Naive thymus-derived CD4-positive, alpha-beta T cell (primary cell): ENCODE measurements around the gene GOLGA8A. TPM values are rescaled to one million over a fixed set of nuclear protein-coding genes. Genes with fewer than 3 reads are reported as not detected.
"Not testable (repeated sequence)": the region's sequence is repeated elsewhere in the genome, so short reads cannot be mapped to it uniquely, and the experiment has no call there.

Experiments
- ATAC-seq: fragments of 150-1000 bp; cut with Tn5 transposase; 2 replicates; pipeline ENCODE4 v1.10.0; 2021; ENCODE audit warnings: mild to moderate bottlenecking, moderate library complexity
- CTCF ChIA-PET: fragments of 350-600 bp; sonication (Branson Sonifier 250); formaldehyde crosslinking; loops from one replicate; lab custom pipeline; 2021; ENCODE audit warnings: antibody characterized with exemption; lab: Charles Lee
- POLR2A ChIA-PET: fragments of 350-600 bp; sonication (Branson Sonifier 250); formaldehyde crosslinking; loops from one replicate; lab custom pipeline; 2021; ENCODE audit warnings: antibody characterized with exemption, inconsistent platforms; lab: Charles Lee
- DNase-seq, 9 donors: peaks; one replicate each; pipeline versions ENCODE4 v3.0.0 to v3.0.0-alpha.2; 2020 to 2022; ENCODE audit warnings: mixed read lengths in 1 of 9
- H3K27ac ChIP-seq: one replicate; pipeline ENCODE4 v1.7.0; 2013; ENCODE audit warnings: mild to moderate bottlenecking, low read depth, low read length, moderate library complexity
- H3K27me3 ChIP-seq, 2 donors: one replicate each; pipeline ENCODE4 v1.7.0; 2013; ENCODE audit warnings: low read length in 2 of 2, mild to moderate bottlenecking in 2 of 2, moderate library complexity in 2 of 2; ENCODE audit not compliant: control insufficient read depth in 2 of 2, insufficient read depth in 2 of 2
- H3K36me3 ChIP-seq, 3 experiments: 1 replicate in 2 of 3; 2 replicates in 1 of 3; pipeline ENCODE4 v1.7.0; 2013; ENCODE audit warnings: low read length in 3 of 3, mild to moderate bottlenecking in 3 of 3, moderate library complexity in 1 of 3; ENCODE audit not compliant: insufficient read depth in 3 of 3, control insufficient read depth in 2 of 3
- H3K4me1 ChIP-seq, 2 donors: one replicate each; pipeline ENCODE4 v1.7.0; 2013; ENCODE audit warnings: low read length in 2 of 2, mild to moderate bottlenecking in 2 of 2, moderate library complexity in 1 of 2; ENCODE audit not compliant: control insufficient read depth in 2 of 2, insufficient read depth in 2 of 2
- H3K4me3 ChIP-seq: 2 replicates; pipeline ENCODE4 v1.7.0; 2013; ENCODE audit warnings: mild to moderate bottlenecking, low read length
- H3K9me3 ChIP-seq, 3 experiments: 1 replicate in 2 of 3; 2 replicates in 1 of 3; pipeline ENCODE4 v1.7.0; 2013; ENCODE audit warnings: low read length in 3 of 3; ENCODE audit not compliant: control insufficient read depth in 2 of 3
- H3K27ac Mint-ChIP-seq, 9 donors: one replicate each; pipeline ENCODE4 v1.8.0; 2020 to 2022; ENCODE audit warnings: mixed read lengths in 9 of 9, mild to moderate bottlenecking in 8 of 9, moderate library complexity in 5 of 9, inconsistent platforms in 2 of 9
- H3K27me3 Mint-ChIP-seq, 5 donors: one replicate each; pipeline ENCODE4 v1.8.0; 2021 to 2022; ENCODE audit warnings: mixed read lengths in 5 of 5, mild to moderate bottlenecking in 1 of 5
- H3K36me3 Mint-ChIP-seq, 5 donors: one replicate each; pipeline ENCODE4 v1.8.0; 2020 to 2022; ENCODE audit warnings: mixed read lengths in 5 of 5, mild to moderate bottlenecking in 3 of 5, inconsistent platforms in 1 of 5
- H3K4me1 Mint-ChIP-seq, 7 donors: one replicate each; pipeline ENCODE4 v1.8.0; 2020 to 2022; ENCODE audit warnings: mixed read lengths in 7 of 7, mild to moderate bottlenecking in 3 of 7, inconsistent platforms in 1 of 7
- H3K4me3 Mint-ChIP-seq, 10 donors: one replicate each; pipeline ENCODE4 v1.8.0; 2020 to 2022; ENCODE audit warnings: mild to moderate bottlenecking in 10 of 10, mixed read lengths in 10 of 10, moderate library complexity in 6 of 10, inconsistent platforms in 2 of 10
- H3K9me3 Mint-ChIP-seq, 11 donors: one replicate each; pipeline ENCODE4 v1.8.0; 2020 to 2022; ENCODE audit warnings: mixed read lengths in 11 of 11, mild to moderate bottlenecking in 4 of 11, inconsistent platforms in 1 of 11, moderate library complexity in 1 of 11
- intact Hi-C, 2 donors: fragments of 100-400 bp; cut with micrococcal nuclease; formaldehyde crosslinking; loops; one replicate each; pipeline ENCODE4 v1.15.1; 2023
- polyA plus RNA-seq, 2 donors: library from polyadenylated mRNA; unstranded; fragments of 300-500 nt; fragmentation: Illumina TruSeq; gene quantifications; one replicate each; pipeline ENCODE4 v1.2.3, GENCODE V29; 2021
- total RNA-seq, 6 experiments: library from RNA in 5 of 6; stranded (reverse) in 5 of 6; gene quantifications; 1 replicate in 5 of 6; 2 replicates in 1 of 6; pipeline ENCODE4 v1.2.3 and lab custom pipeline; 2021 to 2026

Gene GOLGA8A
- total and polyA plus RNA-seq, 7 experiments from 2014 or later, result 3.0 to 361 (median 150) TPM

- Histone ChIP-seq H3K9me3 (no peaks in the 10 kb centered on the region), H3K4me1 (peaks cover 6 to 12% of the 10 kb centered on the region in 2 donors), H3K4me3 (peak overlapping the region; percentile 51), H3K27ac (peak overlapping the region; percentile 60), H3K27me3 (no peaks in the 10 kb centered on the region), H3K36me3 (peaks cover 0 to 7% (median 0%) of the 10 kb centered on the region in 3 experiments)
- DNase-seq (peak in 6 of 9 donors; percentile 16 to 57 (median 32)), ATAC-seq (peak; percentile 49)
- Mint-ChIP-seq H3K4me1 (peaks cover 3 to 42% (median 21%) of the 10 kb centered on the region in 7 donors), H3K4me3 (peak overlapping the region in 9 of 10 donors; percentile 77 to 94 (median 88)), H3K27ac (peak overlapping the region in 6 of 9 donors; percentile 66 to 95 (median 78)), H3K27me3 (peaks cover 0 to 10% (median 0%) of the 10 kb centered on the region in 5 donors), H3K36me3 (peaks cover 3 to 22% (median 5%) of the 10 kb centered on the region in 5 donors), H3K9me3 (no peaks in the 10 kb centered on the region)
- intact Hi-C loops, result loop anchor here (1.0 to 10.0 kb wide), 5 partner anchors 92 to 552 kb away; partner anchors contain the start of genes EMC4 (in 1 of the 2), NOP10 (in 1 of the 2), NUTM1 (in 1 of the 2) and ZNF770 (in 1 of the 2)
- CTCF ChIA-PET, result no interaction called here
- POLR2A ChIA-PET, result no interaction called here
Measured at GRCh38 chr15:34436126-34436955, 1.3 kb downstream of the GOLGA8A start.

GRCh38 chr15:34435658-34436057, 1.9 kb downstream of the GOLGA8A start:
- ATAC-seq, result no peak
- Mint-ChIP-seq H3K4me1 (peaks cover 3 to 44% (median 21%) of the 10 kb centered on the region in 7 donors), H3K27ac (peak overlapping the region in 3 of 9 donors; percentile 77 to 95 (median 78))

GRCh38 chr15:34434627-34435305, 2.8 kb downstream of the GOLGA8A start:
- Histone ChIP-seq H3K4me1 (peaks cover 6 to 12% of the 10 kb centered on the region in 2 donors), H3K4me3 (no peak overlapping the region), H3K27me3 (no peaks in the 10 kb centered on the region), H3K27ac (no peak overlapping the region), H3K36me3 (peaks cover 0 to 7% (median 0%) of the 10 kb centered on the region in 3 experiments), H3K9me3 (no peaks in the 10 kb centered on the region)
- Mint-ChIP-seq H3K9me3 (no peaks in the 10 kb centered on the region), H3K36me3 (peaks cover 3 to 23% (median 11%) of the 10 kb centered on the region in 5 donors), H3K4me1 (peaks cover 3 to 52% (median 21%) of the 10 kb centered on the region in 7 donors), H3K27me3 (peaks cover 0 to 4% (median 0%) of the 10 kb centered on the region in 5 donors), H3K27ac (peak overlapping the region in 3 of 9 donors; percentile 0 to 25 (median 16)), H3K4me3 (peak overlapping the region in 4 of 10 donors; percentile 12 to 94 (median 71))
- intact Hi-C loops, result loop anchor here (5.0 to 10.0 kb wide), 3 partner anchors 90 to 210 kb away; partner anchors contain the start of genes EMC4 (in 1 of the 2), NOP10 (in 1 of the 2) and NUTM1 (in 1 of the 2)
- ChIA-PET POLR2A (no interaction called here), CTCF (no interaction called here)
- ATAC-seq (no peak), DNase-seq (no peak)

More at GRCh38 chr15:34435658-34436057, 1.9 kb downstream of the GOLGA8A start:
- Mint-ChIP-seq H3K9me3 (no peaks in the 10 kb centered on the region), H3K27me3 (peaks cover 0 to 6% (median 0%) of the 10 kb centered on the region in 5 donors), H3K4me3 (peak overlapping the region in 8 of 10 donors; percentile 21 to 94 (median 88)), H3K36me3 (peaks cover 3 to 22% (median 7%) of the 10 kb centered on the region in 5 donors)
- POLR2A ChIA-PET, result no interaction called here
- no peak for DNase-seq
- no peaks in the 10 kb centered on the region for H3K27me3 ChIP-seq
- peaks cover 6 to 12% of the 10 kb centered on the region in 2 donors for H3K4me1 ChIP-seq
- intact Hi-C loops, result loop anchor here (1.0 to 10.0 kb wide), 5 partner anchors 91 to 553 kb away; partner anchors contain the start of genes EMC4 (in 1 of the 2), NOP10 (in 1 of the 2), NUTM1 (in 1 of the 2) and ZNF770 (in 1 of the 2)
- CTCF ChIA-PET, result no interaction called here
- H3K36me3 ChIP-seq, result peaks cover 0 to 7% (median 0%) of the 10 kb centered on the region in 3 experiments
- H3K27ac ChIP-seq, result no peak overlapping the region
- H3K9me3 ChIP-seq, result no peaks in the 10 kb centered on the region
- no peak overlapping the region for H3K4me3 ChIP-seq

GRCh38 chr15:34433956-34434626, 3.5 kb downstream of the GOLGA8A start:
- H3K27ac Mint-ChIP-seq, H3K27me3 Mint-ChIP-seq, H3K27ac ChIP-seq, POLR2A ChIA-PET, H3K9me3 ChIP-seq, H3K27me3 ChIP-seq, ATAC-seq, H3K4me3 ChIP-seq, CTCF ChIA-PET, DNase-seq, H3K9me3 Mint-ChIP-seq, H3K36me3 ChIP-seq: not testable (repeated sequence)
- peaks cover 6 to 12% of the 10 kb centered on the region in 2 donors for H3K4me1 ChIP-seq
- peak overlapping the region in 3 of 10 donors; percentile 3 to 65 (median 26) for H3K4me3 Mint-ChIP-seq
- intact Hi-C loops, result loop anchor here (10.0 kb wide), 2 partner anchors 89 to 209 kb away; partner anchors contain the start of genes EMC4 (in 1 of the 2), NOP10 (in 1 of the 2) and NUTM1 (in 1 of the 2)
- peaks cover 3 to 56% (median 21%) of the 10 kb centered on the region in 7 donors for H3K4me1 Mint-ChIP-seq
- peaks cover 3 to 25% (median 11%) of the 10 kb centered on the region in 5 donors for H3K36me3 Mint-ChIP-seq

GRCh38 chr15:34430642-34431041, 7.0 kb downstream of the GOLGA8A start:
- H3K4me3 Mint-ChIP-seq, H3K9me3 ChIP-seq, POLR2A ChIA-PET, H3K27ac ChIP-seq, H3K9me3 Mint-ChIP-seq, H3K27me3 ChIP-seq, ATAC-seq, H3K27ac Mint-ChIP-seq, H3K27me3 Mint-ChIP-seq, DNase-seq, CTCF ChIA-PET, H3K4me1 ChIP-seq, H3K4me3 ChIP-seq, H3K36me3 ChIP-seq: not testable (repeated sequence)
- H3K4me1 Mint-ChIP-seq, result peaks cover 0 to 58% (median 13%) of the 10 kb centered on the region in 7 donors
- peaks cover 3 to 27% (median 7%) of the 10 kb centered on the region in 5 donors for H3K36me3 Mint-ChIP-seq
- intact Hi-C loops, result loop anchor here (10.0 kb wide), 2 partner anchors 86 to 206 kb away; partner anchors contain the start of genes EMC4 (in 1 of the 2), NOP10 (in 1 of the 2) and NUTM1 (in 1 of the 2)
